Islet precursor cell (in vitro differentiated cells): ENCODE data around the gene DKK2.
"Not testable (repeated sequence)": the region's sequence is repeated elsewhere in the genome, so short reads cannot be mapped to it uniquely, and the experiment has no call there.

Experiments
- DNase-seq: peaks from one replicate; pipeline ENCODE4 v3.0.0-alpha.2; 2018

The DKK2 gene

DNA sequence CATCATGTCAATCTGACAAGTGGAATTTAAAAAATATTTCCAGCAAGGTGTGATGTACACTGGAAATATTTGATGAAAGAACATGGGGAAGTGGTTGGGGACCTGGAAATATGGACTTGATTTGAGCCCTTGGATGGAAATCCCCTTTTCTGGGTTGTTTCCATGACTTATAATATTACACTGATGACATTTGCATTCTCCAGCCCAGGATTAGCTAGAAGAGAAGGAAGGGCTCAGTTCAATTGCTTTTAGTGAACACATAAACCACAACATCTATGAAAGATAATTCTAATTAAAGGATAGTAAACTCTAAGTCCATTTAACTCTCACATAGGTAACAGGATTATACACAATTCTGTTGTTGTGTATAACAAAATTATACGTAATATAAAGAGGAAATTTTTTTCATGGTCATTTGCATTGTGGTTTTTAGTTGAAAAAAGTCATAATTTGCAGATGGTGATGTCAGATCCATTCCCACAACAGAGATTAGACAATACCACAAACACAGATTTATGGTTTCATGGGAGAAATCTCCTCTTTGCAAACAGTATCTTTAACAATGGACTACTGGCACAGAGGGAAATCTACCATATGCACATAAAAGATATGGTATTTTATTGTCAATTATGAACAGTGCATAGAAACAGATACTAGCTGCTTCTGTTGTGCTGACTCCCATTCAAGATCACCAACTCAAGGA is 126.5 kb downstream of the DKK2 start:
- DNase-seq, result no peak

DNA sequence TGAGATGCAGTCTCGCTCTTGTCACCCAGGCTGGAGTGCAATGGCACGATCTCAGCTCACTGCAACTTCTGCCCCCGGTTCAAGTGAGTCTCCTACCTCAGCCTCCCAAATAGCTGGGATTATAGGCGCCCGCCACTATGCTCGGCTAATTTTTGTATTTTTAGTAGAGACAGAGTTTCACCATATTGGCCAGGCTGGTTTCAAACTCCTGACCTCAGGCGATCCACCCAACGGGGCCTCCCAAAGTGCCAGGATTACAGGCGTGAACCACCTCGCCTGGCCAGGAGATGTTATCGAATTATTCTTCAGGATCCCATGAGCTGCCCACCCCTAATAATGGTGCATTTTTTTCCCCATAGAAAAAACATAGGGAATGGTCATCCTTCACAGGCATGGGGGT is 128.1 kb downstream of the DKK2 start:
- not testable (repeated sequence) for DNase-seq

DNA sequence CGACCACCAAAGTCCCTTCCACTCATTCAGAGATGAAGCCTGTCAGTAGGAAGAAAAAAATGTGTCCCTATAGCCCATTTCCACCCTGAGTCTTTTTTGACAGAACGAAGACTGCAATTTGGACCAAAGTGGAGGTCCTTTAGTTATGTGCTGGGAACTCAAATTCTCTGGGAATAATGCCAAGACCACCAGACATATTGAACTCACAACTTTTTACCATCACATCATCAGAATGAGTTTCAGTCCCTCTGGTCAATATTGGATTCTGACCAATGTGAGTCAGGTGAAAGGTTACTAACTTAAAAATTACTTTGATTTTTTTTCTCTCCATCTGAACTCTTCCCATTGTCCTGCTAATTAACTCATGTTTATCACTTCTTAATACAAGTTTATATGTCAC is 128.9 kb downstream of the DKK2 start:
- DNase-seq, result no peak

DNA sequence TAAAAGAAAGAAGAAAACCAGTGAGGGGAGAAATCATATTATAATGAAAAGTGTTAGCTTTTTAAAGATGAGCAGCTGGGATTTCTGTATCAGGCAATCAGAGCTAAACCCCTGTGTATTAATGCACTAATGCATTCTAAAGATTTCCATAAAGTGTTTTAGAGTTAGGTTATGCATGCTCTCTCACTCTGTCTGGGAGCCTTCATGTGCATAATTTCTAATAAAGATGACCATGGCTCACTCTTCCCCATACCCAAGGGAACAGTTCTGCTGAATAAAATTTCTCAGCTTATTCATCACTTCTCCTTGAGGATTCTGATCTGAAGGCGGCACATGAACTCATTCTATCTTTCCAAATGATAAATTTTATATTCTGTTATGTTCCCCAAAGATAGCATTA is 129.4 kb downstream of the DKK2 start:
- DNase-seq, result no peak

DNA sequence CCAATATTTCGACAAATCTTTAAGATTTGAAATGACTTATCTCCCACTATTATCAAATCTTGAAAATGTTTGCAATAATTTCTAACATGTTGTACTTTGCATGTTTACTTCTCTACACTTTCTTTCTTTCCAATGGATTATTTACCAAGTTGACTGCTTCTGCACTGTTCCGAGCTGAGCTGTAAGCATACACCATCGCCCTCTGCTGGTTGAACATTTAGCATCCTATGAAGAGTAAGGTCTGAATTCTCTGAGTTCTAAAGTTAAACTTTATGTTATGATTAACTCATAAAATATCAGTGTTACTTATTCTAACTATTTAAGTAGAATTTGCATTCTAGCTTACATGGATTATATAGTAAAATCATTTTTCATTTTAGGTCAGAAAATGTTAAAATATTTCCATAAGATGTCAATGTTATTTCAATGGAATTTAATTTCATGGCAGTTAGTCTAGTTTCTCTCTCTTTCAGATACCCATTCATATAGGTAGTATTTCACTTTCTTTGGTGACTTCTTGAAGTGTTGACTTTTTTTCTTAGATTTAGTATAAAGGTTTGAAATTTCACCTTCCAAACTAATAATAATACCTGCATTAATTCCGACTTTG is 137.4 kb downstream of the DKK2 start:
- DNase-seq, result peak; percentile 64

DNA sequence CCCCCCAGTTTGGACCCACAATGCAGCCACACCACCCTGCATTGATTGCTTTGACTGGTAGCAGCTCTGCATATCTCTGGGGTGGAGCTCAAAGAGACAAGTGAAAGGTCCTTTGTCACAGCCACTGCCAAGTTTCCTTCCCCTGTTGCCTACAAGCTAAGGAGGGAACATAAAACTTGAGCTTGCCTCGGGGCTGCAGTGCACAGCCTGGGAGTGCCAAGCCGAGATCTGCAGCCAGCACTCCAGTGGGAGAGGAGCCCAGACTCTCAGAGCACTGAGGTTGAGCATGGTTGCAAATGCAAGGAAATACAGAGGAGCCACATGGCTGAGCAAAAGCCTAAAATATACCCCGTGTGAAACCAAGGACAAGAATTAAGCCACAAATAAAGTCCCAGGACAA is 142.2 kb downstream of the DKK2 start:
- DNase-seq, result no peak

DNA sequence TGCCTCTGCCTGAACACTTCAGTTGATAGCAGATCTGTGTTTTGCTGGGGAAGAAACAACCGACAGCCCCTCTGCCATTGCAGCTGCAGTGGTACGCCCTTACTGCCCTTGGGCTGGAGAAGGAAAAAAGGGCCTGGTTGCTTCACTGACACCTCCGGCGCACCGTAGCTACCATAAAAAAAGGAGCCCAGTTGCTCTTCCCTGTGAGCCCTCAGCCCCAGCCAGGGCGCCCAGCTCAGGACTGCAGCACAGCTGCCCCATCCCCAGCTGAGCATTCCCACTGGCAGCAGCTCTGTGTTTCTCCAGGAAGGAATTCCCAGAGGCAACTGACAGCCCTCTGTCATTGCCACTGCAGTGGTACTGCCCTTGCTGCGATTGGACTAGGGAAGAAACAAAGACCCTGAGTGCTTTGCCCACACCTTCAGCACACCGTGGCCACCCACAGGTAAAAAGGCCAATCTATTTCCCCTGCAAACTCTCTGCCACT is 142.7 kb downstream of the DKK2 start:
- DNase-seq, result peak; percentile 51

DNA sequence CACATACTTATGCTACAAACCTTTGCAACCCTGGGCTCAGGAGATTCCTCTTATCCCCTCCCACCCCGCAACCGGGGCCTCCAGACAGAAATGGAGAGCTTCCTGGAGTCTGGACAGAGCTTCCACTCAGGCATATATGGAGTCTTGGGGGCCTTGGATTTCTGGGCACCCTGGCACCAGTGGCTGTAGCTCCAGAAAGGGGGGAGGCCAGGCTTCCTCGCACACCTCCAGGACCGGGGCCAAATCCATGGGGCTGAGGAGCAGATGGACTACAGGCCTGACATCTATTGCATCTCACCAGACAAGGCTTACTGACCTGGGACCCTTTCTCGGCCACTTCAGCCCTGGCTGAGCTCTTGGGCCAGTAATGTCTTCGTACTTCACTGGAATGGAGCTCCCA is 143.3 kb downstream of the DKK2 start:
- DNase-seq, result no peak

DNA sequence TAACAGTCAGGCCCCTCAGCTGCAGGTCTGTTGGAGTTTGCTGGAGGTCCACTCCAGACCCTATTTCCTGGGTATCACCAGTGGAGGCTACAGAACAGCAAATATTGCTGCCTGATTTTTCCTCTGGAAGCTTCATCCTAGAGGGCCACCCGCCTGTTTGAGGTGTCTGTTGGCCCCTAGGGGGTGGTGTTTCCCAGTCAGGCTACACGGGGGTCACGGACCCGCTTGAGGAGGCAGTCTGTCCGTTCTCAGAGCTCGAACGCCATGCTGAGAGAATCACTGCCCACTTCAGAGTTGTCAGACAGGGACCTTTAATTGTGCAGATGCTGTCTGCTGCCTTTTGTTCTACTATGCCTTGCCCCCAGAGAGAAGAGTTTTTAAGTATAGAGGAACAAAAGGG is 160.8 kb downstream of the DKK2 start:
- peak; percentile 57 for DNase-seq
